GM18873 (cell line): ENCODE measurements around the gene CDCA3.
"Not testable (repeated sequence)": the region's sequence is repeated elsewhere in the genome, so short reads cannot be mapped to it uniquely, and the experiment has no call there.

Experiments used
- ATAC-seq: cut with Tn5 transposase; IDR thresholded peaks from one replicate; pipeline ENCODE4 v1.9.1; 2021; ENCODE audit warnings: mild to moderate bottlenecking, moderate library complexity, moderate number of reproducible peaks; ENCODE audit not compliant: unreplicated experiment, low FRiP score

Gene CDCA3

DNA sequence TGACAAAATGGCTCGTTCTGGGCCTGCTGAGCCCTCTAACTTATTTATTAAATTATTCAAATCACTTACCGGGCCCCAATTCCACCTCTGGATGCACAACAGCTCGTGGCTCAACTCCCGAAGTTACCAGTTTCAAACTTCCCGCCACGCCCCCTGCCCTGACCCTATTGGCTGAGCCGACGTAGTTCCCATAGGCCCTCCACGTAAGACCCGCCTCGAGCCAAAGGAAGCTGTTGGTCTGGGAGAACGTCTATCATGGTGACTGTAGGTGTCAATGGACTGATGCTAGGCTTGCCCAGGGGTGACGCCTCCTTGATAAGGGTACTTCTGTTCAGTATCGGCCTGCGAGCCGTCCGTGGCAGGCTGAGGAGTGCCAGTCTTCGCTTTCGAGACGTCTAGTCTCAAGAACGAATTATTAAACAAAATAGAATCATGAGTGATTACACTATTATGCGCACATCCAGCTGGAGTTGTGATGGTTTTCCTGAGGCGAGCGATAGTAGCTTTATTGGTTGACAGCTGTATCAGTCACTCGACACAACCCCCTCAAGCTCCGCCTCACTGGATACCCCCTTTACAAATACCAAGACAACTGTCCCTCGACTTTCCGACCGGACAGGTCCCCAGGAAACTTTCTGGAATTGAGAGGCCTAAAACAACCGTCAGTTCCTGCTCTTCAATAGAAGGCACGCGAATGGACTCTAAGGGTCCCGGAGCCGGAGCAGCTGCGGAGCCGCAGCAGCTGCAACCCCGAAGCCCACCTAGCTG is at the start of gene CDCA3:
Gene CDCA3, minus strand, starts transcription at position 134 of the 768 bp plus-strand sequence. CDS start 334 bp downstream, outside the sequence.
- ATAC-seq = peak; percentile 44

DNA sequence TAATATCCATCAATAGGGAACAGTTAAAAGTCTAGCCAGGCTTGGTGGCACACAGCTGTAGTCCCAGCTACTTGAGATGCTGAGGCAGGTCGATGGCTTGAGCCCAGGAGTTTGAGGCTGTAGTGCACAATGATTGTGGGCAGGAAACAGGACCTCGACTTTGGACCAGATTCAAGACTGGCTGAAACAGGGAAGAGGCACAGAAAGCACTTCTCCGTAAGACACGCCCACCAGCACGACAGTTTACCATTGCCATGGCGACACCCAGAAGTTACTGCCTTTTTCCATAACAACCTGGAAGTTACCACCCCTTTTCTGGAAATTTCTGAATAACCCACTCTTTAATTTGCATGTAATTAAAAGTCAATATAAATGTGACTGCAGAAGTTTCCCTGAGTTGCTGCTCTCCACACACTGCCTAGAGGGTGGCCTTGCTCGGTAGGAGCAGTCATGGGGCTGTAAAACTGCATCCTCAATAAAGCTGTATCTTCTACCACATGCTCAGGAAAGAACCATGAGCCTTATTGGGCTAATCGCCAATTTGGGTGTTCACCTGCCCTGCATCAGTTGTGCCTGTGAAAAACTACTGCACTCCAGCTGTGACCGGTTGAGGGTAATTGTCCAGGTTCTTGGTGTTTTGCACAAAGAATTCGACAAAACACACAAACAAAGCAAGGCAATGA is 48.9 kb upstream of the CDCA3 start:
- no peak for ATAC-seq

DNA sequence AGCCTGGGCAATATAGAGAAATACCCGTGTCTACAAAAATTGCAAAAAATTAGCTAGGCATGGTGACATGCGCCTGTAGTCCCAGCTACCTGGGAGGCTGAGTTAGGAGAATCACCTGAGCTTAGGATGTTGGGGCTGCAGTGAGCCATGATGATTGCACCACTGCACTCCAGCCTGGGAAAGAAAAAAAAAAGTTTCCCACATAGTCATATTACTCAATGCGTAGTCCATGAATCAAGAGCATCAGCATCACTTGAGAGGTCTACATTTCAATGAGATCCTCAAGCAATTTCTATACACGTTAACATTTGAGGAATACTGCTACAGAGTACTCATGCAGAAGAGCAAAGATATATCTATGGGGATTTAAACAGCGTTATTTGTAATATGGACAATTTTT is 48.3 kb upstream of the CDCA3 start:
- ATAC-seq = no peak

DNA sequence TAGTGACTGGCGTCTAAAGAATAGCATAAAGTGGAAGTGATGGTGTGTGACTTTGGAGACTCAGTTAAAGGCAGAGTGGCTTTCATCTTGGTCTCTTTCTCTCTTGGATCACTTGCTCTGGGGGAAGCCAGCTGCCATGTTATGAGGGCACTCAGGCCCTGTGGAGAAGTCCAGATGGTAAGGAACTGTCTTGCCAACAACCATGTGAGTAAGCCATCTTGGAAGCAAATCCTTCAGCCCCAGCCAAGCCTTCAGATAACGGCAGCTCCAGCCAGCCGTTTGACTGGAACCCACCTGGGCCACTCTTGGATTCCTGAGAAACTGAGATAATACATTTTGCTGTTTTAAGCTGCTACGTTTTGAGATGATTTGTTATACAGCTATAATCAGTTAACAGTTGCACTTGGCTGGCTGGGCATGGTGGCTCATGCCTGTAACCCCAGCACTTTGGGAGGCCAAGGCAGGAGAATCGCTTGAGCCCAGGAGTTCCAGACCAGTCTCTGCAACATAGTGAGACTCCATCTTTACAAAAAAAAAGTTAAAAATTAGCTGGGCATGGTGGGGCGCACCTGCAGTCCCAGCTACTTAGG is 45.9 kb upstream of the CDCA3 start:
- no peak for ATAC-seq

DNA sequence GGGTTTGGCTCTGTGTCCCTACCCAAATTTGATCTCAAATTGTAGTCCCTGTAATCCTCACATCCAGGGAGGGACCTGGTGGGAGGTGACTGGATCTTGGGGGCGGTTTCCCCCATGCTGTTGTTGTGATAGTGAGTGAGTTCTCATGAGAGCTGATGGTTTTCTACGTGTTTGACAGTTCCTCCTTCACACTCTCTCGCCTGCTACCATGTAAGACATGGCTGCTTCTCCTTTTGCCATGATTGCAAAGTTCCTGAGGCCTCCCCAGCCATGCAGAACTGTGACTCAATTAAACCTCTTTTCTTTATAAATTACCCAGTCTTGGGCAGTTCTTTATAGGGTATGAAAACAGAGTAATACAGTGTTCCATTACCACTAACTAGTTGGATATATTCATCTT is 43.2 kb upstream of the CDCA3 start:
- no peak for ATAC-seq

DNA sequence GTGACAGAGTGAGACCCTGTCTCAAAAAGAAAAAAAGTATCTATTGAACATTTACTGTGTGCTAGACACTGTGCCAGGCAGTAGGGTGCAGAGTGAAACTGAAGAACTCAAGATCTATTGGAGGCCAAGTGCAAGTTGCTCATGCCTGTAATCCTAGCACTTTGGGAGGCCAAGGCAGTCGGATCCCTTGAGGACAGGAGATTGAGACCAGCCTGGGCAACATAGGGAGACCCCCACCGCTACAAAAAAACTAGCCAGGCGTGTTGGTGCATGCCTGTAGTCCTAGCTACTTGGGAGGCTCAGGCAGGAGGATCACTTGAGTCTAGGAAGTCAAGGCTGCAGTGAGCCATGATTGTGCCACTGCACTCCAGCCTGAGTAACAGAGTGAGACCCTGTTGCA is 41.6 kb upstream of the CDCA3 start:
- not testable (repeated sequence) for ATAC-seq

DNA sequence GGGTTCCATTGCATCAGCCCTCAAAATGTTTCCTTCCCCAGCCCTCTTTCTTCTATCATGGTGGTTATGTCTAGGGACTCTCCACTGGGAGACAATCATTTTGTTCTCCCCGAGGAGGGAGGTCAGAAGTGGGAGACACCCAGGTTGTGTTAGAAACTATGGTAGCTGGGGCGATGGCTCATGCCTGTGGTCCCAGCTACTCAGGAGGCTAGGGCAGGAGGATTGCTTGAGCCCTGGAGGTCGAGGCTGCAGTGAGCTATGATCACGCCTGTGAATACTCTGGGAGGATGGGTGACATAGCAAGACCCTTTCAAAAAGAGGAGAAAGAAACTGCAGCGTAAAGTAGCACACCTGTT is 40.5 kb upstream of the CDCA3 start:
- ATAC-seq = no peak

DNA sequence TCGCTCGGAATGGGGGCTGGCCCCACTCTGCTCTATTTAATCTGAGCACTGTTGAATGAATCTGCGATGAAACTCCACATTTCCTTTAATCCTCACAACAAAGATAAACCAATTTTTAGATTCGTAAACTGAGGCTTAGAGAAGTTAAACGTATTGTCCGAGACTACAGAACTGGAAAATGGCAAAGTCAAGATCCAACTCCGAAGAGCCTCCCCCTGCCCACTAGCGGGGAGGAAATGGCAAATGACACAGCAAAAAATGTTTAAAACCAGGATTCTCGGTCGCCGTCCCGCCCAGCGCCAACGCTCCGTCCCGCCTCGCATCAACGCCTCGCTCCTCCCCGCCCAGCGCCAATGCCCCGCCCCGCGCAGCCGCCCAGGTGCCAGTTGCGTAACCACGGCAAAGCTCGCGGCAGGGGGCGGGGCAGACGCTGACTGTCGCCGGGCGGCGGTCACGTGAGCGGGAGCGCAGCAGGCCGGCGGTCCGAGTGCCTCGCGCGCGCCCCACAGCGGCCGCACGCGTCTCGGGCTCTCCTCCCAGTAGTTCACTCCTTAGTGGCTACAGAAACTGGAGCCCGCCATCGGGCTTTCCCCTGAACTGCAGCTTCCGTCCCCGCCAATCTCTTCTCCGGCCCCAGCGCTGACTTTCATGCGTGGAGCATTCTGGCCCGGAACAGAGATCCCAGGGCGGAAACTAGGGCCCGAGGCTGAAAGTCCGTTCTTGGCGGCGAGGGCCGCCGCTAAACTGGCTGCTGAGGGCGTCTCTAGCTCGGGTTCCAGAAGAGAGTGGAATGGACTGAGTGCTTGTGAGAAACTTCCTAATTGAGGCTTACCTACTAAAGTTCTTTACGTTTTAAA is 39.9 kb upstream of the CDCA3 start:
- peak; percentile 92 for ATAC-seq

DNA sequence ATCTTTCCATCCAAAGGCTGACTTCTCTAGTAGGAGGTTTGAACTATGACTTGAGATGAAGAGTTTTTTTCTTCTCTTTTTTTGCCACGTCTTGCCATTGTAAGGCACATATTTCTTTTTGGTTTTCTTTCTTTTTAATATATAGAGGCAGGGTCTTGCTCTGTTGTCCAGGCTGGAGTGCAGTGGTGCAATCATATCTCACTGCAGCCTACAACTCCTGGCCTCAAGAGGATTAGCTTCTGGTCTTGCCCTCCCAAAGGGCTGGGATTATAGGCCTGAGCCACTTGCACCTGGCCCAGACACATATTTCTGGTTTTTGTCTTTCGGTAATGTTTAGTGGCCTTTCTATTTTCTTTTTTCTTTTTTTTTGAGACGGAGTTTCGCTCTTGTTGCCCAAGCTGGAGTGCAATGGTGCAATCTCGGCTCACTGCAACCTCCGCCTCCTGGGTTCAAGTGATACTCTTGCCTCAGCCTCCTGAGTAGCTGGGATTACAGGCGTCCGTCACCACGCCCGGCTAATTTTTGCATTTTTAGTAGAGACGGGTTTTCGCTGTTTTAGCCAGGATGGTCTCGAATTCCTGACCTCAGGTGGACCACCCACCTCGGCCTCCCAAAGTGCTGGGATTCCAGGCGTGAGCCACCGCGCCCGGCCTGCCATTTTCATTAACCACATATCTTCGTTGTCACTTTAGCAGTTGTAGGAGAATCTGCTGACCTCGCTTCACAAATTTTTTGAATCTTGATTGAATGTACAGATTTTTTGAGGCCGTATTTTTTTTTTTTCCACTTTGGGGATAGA is 38.9 kb upstream of the CDCA3 start:
- ATAC-seq = not testable (repeated sequence)

DNA sequence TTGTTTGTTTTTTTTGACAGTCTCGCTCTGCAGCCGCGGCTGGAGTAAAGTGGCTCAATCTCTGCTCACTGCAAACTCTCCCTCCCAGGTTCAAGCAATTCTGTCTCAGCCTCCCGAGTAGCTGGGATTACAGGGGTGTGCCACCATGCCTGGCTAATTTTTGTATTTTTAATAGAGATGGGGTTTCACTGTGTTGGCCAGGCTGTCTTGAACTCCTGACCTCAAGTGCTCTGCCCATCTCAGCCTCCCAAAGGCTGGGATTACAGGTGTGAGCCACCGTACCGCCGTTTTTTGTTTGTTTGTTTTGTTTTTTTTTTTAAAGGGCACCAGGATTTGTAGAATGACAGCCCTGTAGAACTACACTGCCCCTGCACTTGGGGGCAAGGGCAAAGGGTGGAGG is 37.7 kb upstream of the CDCA3 start:
- ATAC-seq = not testable (repeated sequence)

DNA sequence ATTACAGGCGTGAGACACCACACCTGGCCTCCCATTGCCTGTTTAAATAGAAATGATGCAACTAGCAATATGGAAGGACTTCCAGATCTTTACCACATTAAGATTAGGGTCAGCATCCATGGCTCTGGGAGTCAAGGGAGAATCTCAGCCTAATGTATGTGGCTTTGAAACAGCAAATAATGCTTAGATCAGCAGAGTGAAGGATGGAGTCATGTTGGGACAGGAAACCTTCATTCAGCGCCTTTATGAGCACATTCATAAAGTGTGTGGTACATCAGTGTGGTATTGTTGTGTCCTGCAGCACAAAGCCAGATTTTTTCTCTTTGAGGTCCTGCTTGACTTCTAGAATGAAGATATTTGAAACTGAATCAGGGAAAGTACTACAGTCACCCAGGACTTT is 37.3 kb upstream of the CDCA3 start:
- ATAC-seq = no peak

DNA sequence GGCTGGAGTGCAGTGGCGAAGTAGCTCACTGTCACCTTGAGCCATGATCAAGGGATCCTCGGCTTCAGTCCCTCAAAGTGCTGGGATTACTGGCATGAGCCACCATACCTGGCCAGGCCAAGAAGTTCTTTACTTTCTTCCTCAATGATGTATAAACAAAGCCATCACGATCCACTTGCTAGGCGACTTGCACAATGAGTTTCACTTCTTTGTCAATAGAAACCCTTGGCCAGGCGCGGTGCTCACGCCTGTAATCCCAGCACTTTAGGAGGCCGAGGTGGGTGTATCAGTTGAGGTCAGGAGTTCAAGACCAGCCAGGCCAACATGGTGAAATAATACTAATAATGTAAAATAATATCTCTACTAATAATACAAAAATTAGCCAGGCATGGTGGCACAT is 36.4 kb upstream of the CDCA3 start:
- ATAC-seq = no peak

DNA sequence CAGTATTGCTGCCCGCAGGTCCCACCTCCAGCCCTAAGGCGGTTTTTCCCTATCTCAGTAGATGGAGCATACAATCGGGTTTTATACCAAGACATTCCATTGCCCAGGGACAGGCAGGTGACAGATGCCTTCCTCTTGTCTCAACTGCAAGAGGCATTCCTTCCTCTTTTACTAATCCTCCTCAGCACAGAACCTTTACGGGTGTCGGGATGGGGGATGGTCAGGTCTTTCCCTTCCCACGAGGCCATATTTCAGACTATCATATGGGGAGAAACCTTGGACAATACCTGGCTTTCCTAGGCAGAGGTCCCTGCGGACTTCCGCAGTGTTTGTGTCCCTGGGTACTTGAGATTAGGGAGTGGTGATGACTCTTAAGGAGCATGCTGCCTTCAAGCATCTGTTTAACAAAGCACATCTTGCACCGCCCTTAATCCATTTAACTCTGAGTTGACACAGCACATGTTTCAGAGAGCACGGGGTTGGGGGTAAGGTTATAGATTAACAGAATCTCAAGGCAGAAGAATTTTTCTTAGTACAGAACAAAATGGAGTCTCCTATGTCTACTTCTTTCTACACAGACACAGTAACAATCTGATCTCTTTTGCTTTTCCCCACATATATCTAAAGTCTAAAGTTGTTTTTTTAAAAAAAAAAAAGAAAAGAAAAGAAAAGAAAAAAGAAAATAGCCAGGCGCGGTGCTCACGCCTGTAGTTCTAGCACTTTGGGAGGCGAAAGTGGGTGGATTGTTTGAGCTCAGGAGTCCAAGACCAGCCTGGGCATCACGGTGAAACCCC is 35.3 kb upstream of the CDCA3 start:
- not testable (repeated sequence) for ATAC-seq

DNA sequence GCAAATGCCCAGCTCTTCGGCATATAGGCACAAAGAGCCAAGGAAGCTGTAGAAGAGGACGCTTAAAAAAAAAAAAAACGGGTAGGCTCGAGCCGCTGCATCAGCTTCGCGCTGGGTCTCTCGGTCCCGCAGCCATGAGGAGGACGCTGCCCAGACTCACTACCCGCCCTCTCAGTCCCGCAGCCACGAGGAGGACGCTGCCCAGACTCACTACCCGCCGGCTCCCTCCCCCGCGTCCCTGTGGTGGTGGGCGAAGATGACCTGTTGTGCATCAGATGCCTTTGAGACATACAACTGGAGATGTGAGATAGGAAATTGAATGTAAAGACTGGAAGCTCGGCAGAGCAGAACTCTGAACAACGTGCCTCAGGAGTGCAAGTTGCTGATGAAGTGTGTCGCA is 33.5 kb upstream of the CDCA3 start:
- no peak for ATAC-seq

DNA sequence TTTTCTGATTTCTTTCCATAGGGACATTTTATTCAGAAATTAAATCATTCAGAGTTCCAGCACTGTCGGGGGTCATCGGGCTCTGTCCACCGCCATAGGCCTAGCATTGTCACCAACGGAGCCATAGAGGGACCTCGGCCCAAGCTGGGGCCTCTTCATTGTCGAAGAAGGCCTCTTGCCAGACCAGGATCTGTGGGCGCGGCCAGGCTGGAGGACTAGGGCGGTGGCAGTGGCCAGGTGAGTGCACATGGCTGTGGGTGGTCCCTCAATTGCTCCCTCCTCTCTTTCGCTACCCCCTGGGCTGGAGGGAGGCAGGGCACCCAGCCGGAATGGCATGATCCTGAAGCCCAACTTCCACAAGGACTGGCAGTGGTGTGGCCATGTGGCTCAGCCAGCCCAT is 32.6 kb upstream of the CDCA3 start:
- ATAC-seq = no peak

DNA sequence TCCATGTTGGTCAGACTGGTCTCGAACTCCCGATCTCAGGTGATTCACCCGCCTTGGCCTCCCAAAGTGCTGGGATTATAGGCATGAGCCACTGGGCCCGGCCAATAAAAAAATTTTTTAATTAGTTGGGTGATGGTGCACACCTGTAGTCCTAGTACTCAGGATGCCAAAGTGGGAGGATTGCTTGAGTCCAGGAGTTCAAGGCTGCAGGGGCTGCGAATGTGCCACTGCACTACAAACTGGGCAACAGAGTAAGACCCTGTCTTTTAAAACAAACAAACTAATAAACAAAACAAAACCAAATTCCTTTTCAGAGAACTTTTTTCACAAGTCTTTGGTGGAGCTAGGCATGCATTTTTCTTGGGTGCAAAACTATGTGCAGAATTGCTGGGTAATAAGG is 32.2 kb upstream of the CDCA3 start:
- ATAC-seq = no peak

DNA sequence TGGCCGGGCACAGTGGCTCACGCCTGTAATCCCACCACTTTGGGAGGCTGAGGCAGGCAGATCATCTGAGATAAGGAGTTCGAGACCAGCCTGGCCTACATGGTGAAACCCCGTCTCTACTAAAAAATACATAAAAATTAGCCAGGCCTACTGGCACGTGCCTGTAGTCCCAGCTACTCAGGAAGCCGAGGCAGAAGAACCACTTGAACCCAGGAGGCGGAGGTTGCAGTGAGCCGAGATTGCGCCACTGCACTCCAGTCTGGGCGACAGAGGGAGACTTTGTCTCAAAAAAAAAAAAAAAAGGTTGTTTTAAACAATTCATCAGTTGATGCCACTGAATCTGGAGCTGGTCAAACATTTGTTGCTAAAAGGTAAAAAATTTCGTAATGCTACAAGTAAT is 28.7 kb upstream of the CDCA3 start:
- not testable (repeated sequence) for ATAC-seq

DNA sequence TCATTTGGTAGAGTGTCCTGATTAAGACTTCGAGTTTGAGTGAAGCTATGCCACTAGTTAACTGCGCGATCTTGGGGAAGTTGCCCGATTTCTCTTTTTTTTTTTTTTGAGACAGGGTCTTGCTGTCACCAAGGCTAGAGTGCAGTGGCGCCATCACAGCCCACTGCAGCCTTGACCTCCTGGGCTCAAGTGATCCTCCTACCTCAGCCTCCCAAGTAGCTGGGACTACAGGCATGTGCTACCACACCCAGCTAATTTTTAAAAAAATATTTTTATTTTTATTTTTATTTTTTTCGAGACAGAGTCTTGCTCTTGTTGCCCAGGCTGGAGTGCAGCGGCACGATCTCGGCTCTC is 22.9 kb upstream of the CDCA3 start:
- not testable (repeated sequence) for ATAC-seq
